GM19239 (cell line): Measurements from ENCODE around the gene SPAAR.
"Not testable (repeated sequence)": the region's sequence is repeated elsewhere in the genome, so short reads cannot be mapped to it uniquely, and the experiment has no call there.

Experiments used
- DNase-seq: peaks from one replicate; pipeline ENCODE4 v3.0.0; 2011; ENCODE audit warnings: low spot score; ENCODE audit not compliant: insufficient read length
- FAIRE-seq: peaks from 2 replicates; lab custom pipeline; 2011; peaks lifted over from hg19 to GRCh38; lab: Jason Lieb, UNC

SPAAR gene

GRCh38 chr9:35899021-35899420, 10.3 kb upstream of the SPAAR start:
- DNase-seq (no peak), FAIRE-seq (no peak)

GRCh38 chr9:35903049-35903448, 6.2 kb upstream of the SPAAR start:
- DNase-seq (peak; percentile 50), FAIRE-seq (peak; percentile 93)

- DNase-seq (no peak), FAIRE-seq (no peak)
These were observed 5.0 kb upstream of the SPAAR start for GRCh38 chr9:35904338-35904737.

- FAIRE-seq (no peak), DNase-seq (no peak)
These were observed 4.1 kb upstream of the SPAAR start for GRCh38 chr9:35905051-35905781.

GRCh38 chr9:35905912-35906679, 3.2 kb upstream of the SPAAR start, which contains the start of gene HRCT1:
Gene HRCT1 (plus strand): TSS chr9:35906202. CDS start chr9:35906288, 86 bp downstream.
- FAIRE-seq (no peak), DNase-seq (no peak)

GRCh38 chr9:35906923-35907699, 2.2 kb upstream of the SPAAR start:
- FAIRE-seq (no peak), DNase-seq (no peak)

GRCh38 chr9:35907711-35908503, 1.4 kb upstream of the SPAAR start:
- DNase-seq: no peak
- FAIRE-seq: no peak

GRCh38 chr9:35908504-35909125, 675 bp upstream of the SPAAR start:
- no peak for FAIRE-seq

GRCh38 chr9:35909687-35910612, 660 bp downstream of the SPAAR start:
- DNase-seq (no peak), FAIRE-seq (no peak)

More at GRCh38 chr9:35908504-35909125, 675 bp upstream of the SPAAR start:
- no peak for DNase-seq

- DNase-seq: peak; percentile 33
These were observed 1.5 kb downstream of the SPAAR start for GRCh38 chr9:35910613-35911359.

GRCh38 chr9:35911690-35912089, 2.4 kb downstream of the SPAAR start:
- no peak for FAIRE-seq
- DNase-seq: no peak

More at GRCh38 chr9:35910613-35911359, 1.5 kb downstream of the SPAAR start:
- FAIRE-seq: no peak

- FAIRE-seq (no peak), DNase-seq (no peak)
These were observed 3.6 kb downstream of the SPAAR start for GRCh38 chr9:35912791-35913400.

GRCh38 chr9:35913429-35913828, 4.1 kb downstream of the SPAAR start:
- DNase-seq, FAIRE-seq: not testable (repeated sequence)

GRCh38 chr9:35914301-35914807, 5.1 kb downstream of the SPAAR start:
- DNase-seq (no peak), FAIRE-seq (peak; percentile 66)

GRCh38 chr9:35915681-35916294, 6.5 kb downstream of the SPAAR start:
- DNase-seq (no peak), FAIRE-seq (no peak)

- FAIRE-seq (no peak), DNase-seq (no peak)
These were observed 8.0 kb downstream of the SPAAR start for GRCh38 chr9:35917261-35917660.

- DNase-seq (no peak), FAIRE-seq (no peak)
These were observed 9.5 kb downstream of the SPAAR start for GRCh38 chr9:35918780-35919179.
